ENCODE results near the gene RWDD2A. TPM values are rescaled to one million over a fixed set of nuclear protein-coding genes. Genes with fewer than 3 reads are reported as not detected.

RWDD2A gene
- total RNA-seq, 2 experiments from 2014 or later = 2.8 to 3.0 TPM

DNA sequence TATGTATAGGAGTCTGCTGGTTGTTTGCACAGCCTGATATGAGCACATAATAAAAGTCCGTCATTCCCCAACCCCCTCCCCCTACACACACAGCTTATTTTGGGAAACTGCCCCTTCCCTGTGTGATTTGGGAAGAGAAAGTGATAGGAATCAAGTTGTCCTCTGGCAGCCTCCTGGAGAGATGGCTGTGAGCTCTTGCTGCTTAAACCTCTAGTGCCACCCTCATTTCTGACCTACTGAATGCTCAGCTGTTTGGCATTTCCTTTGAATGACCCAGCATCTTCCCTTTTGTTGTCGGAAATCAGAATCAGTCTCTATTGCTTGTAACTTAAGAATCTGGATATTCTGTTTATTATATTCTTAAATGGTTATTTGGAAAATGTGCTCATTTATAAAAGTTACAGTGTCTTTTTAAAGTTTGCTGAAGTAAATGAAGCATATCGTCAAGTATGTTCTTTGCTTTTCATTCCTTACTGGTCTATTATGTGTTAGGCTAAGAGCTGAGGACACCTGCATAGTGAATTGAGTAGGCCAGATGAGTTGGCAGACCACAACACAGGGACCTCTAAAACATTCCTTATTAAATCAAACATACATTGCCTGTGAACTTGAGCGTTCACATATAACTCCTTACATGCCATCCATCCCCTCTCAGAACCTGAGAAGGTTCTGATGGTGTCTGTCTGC, 5.5 kb downstream of the RWDD2A start:
- TF ChIP-seq, protein P1, sequence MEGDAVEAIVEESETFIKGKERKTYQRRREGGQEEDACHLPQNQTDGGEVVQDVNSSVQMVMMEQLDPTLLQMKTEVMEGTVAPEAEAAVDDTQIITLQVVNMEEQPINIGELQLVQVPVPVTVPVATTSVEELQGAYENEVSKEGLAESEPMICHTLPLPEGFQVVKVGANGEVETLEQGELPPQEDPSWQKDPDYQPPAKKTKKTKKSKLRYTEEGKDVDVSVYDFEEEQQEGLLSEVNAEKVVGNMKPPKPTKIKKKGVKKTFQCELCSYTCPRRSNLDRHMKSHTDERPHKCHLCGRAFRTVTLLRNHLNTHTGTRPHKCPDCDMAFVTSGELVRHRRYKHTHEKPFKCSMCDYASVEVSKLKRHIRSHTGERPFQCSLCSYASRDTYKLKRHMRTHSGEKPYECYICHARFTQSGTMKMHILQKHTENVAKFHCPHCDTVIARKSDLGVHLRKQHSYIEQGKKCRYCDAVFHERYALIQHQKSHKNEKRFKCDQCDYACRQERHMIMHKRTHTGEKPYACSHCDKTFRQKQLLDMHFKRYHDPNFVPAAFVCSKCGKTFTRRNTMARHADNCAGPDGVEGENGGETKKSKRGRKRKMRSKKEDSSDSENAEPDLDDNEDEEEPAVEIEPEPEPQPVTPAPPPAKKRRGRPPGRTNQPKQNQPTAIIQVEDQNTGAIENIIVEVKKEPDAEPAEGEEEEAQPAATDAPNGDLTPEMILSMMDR (IDR thresholded peaks at IDR 0.05) = no peak
- ChIA-PET POLR2A (interaction anchor here (1.3 kb wide), 1 partner anchor 131 kb away, joined by 3 read pairs; the partner anchor contains the start of gene DOP1A), CTCF (no interaction called here)
- ATAC-seq (ENCODE audit: poor library complexity) = no peak
- Histone ChIP-seq H3K27me3 (ENCODE audit: control insufficient read depth in 1 of 2, insufficient read depth in 2 of 2, low read length in 2 of 2) (no peaks in the 10 kb centered on the region), H3K4me3 (ENCODE audit: low read length) (no peak overlapping the region), H3K9me3 (ENCODE audit: control insufficient read depth in 1 of 2, insufficient read depth in 1 of 2, low read length in 2 of 2) (no peaks in the 10 kb centered on the region), H3K27ac (ENCODE audit: low read depth in 1 of 2, low read length in 2 of 2) (no peak overlapping the region), H3K36me3 (ENCODE audit: insufficient read depth, low read length) (no peaks in the 10 kb centered on the region), H3K4me1 (ENCODE audit: insufficient read depth, low read length) (peaks cover 9% of the 10 kb centered on the region)
- H3K4me1 Mint-ChIP-seq (ENCODE audit: low read depth) = peaks cover 15% of the 10 kb centered on the region
- no peaks in the 10 kb centered on the region for H3K27me3 Mint-ChIP-seq
- DNase-seq = no peak
- intact Hi-C loops (cut with DNase I, micrococcal nuclease) = loop anchor here (10.0 kb wide), 1 partner anchor 1026 kb away; the partner anchor contains the start of gene CEP162 (in 2 of the 2)
- H3K36me3 Mint-ChIP-seq (ENCODE audit: low read depth) = peaks cover 13% of the 10 kb centered on the region
- H3K9me3 Mint-ChIP-seq = no peaks in the 10 kb centered on the region
- no peak overlapping the region for H3K27ac Mint-ChIP-seq
- no peak overlapping the region for H3K4me3 Mint-ChIP-seq

DNA sequence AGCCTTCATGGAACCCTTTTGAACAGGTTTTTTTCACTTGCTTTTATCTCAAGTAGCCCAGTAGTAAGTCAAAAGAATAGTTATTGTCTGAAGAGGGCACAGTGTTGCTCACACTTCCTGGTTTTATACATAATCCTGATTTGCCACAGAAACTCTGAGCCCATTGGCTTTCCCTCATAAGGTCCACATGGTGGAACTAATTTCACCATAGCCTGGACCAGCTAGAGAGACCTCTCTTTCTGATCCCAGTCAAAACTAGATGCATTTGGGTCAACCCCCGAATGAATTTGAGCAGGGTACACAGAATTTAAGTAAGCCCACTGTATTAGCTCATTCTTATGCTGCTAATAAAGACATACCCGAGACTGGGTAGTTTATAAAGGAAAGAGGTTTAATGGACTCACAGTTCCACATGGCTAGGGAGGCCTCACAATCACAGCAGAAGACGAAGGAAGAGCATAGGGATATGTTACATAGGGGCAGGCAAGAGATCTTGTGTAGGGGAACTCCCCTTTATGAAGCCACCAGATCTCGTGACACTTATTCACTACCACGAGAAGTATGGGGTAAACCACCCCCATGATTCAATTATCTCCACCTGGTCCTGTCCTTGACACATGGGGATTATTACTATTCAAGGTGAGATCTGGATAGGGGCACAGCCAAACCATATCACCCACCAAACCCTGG, 6.2 kb downstream of the RWDD2A start:
- ChIA-PET POLR2A (interaction anchor here (1.3 kb wide), 1 partner anchor 132 kb away, joined by 3 read pairs; the partner anchor contains the start of gene DOP1A), CTCF (no interaction called here)
- no peaks in the 10 kb centered on the region for H3K36me3 ChIP-seq (ENCODE audit: insufficient read depth, low read length)
- H3K4me1 Mint-ChIP-seq (ENCODE audit: low read depth) = peaks cover 9% of the 10 kb centered on the region
- DNase-seq (peak in 2 of 14 experiments; percentile 10 to 25), ATAC-seq (ENCODE audit: poor library complexity) (no peak)
- no peaks in the 10 kb centered on the region for H3K27me3 Mint-ChIP-seq
- no peak overlapping the region for H3K27ac ChIP-seq (ENCODE audit: low read depth in 1 of 2, low read length in 2 of 2)
- peaks cover 8% of the 10 kb centered on the region for H3K36me3 Mint-ChIP-seq (ENCODE audit: low read depth)
- intact Hi-C loops (cut with DNase I, micrococcal nuclease) = loop anchor here (10.0 kb wide), 1 partner anchor 1025 kb away; the partner anchor contains the start of gene CEP162 (in 2 of the 2)
- no peaks in the 10 kb centered on the region for H3K9me3 ChIP-seq (ENCODE audit: control insufficient read depth in 1 of 2, insufficient read depth in 1 of 2, low read length in 2 of 2)
- no peak overlapping the region for H3K4me3 ChIP-seq (ENCODE audit: low read length)
- H3K27me3 ChIP-seq (ENCODE audit: control insufficient read depth in 1 of 2, insufficient read depth in 2 of 2, low read length in 2 of 2) = no peaks in the 10 kb centered on the region
- H3K4me1 ChIP-seq (ENCODE audit: insufficient read depth, low read length) = peaks cover 2% of the 10 kb centered on the region
- H3K27ac Mint-ChIP-seq = no peak overlapping the region
- H3K4me3 Mint-ChIP-seq = no peak overlapping the region
- H3K9me3 Mint-ChIP-seq = no peaks in the 10 kb centered on the region
- TF ChIP-seq, protein P1 (IDR thresholded peaks at IDR 0.05) = no peak

DNA sequence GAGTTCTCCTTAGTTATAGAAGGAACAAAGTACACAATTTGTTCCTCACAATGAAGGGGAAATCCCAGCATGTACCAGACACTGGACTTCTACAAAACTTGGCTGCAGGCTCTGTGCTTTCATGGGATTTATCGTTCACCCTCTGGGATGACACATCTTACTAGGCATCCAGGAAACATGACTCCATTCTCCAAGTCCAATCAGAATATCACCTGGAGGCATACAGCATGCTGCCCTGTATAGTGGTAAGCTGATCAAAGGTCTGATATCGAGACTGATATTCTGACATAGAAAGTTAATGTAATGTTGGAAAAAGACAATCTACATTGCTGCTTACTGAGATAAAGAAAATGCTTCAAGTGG, 6.7 kb downstream of the RWDD2A start:
- intact Hi-C loops (cut with DNase I, micrococcal nuclease) = loop anchor here (10.0 kb wide), 1 partner anchor 1025 kb away; the partner anchor contains the start of gene CEP162 (in 2 of the 2)
- ATAC-seq (ENCODE audit: poor library complexity) = no peak

More for the DNA sequence above, 6.7 kb downstream of the RWDD2A start:
- Mint-ChIP-seq H3K9me3 (no peaks in the 10 kb centered on the region), H3K27ac (no peak overlapping the region), H3K27me3 (no peaks in the 10 kb centered on the region), H3K4me1 (ENCODE audit: low read depth) (peaks cover 4% of the 10 kb centered on the region), H3K36me3 (ENCODE audit: low read depth) (peaks cover 7% of the 10 kb centered on the region), H3K4me3 (no peak overlapping the region)
- Histone ChIP-seq H3K4me3 (ENCODE audit: low read length) (no peak overlapping the region), H3K27ac (ENCODE audit: low read depth in 1 of 2, low read length in 2 of 2) (no peak overlapping the region), H3K4me1 (ENCODE audit: insufficient read depth, low read length) (no peaks in the 10 kb centered on the region), H3K27me3 (ENCODE audit: control insufficient read depth in 1 of 2, insufficient read depth in 2 of 2, low read length in 2 of 2) (no peaks in the 10 kb centered on the region), H3K36me3 (ENCODE audit: insufficient read depth, low read length) (no peaks in the 10 kb centered on the region), H3K9me3 (ENCODE audit: control insufficient read depth in 1 of 2, insufficient read depth in 1 of 2, low read length in 2 of 2) (no peaks in the 10 kb centered on the region)
- CTCF ChIA-PET = no interaction called here
- no peak for DNase-seq
- TF ChIP-seq, protein P1 (IDR thresholded peaks at IDR 0.05) = no peak
- POLR2A ChIA-PET = no interaction called here
